Renal cortical epithelial cell (primary cell): ENCODE results near the gene KSR2. TPM values are rescaled to one million over a fixed set of nuclear protein-coding genes. Genes with fewer than 3 reads are reported as not detected.
"Not testable (repeated sequence)": the region's sequence is repeated elsewhere in the genome, so short reads cannot be mapped to it uniquely, and the experiment has no call there.

Source experiments
- DNase-seq: peaks from one replicate; pipeline ENCODE4 v3.0.0-alpha.2; 2011; ENCODE audit warnings: low read depth
- total RNA-seq: library from RNA; depleted of rRNA; stranded (reverse); fragments of >200 nt; gene quantifications from 2 replicates; pipeline ENCODE4 v1.2.3, GENCODE V29; 2014

The KSR2 gene
- total RNA-seq, 1 donor from 2014 or later, result 0.65 TPM

DNA sequence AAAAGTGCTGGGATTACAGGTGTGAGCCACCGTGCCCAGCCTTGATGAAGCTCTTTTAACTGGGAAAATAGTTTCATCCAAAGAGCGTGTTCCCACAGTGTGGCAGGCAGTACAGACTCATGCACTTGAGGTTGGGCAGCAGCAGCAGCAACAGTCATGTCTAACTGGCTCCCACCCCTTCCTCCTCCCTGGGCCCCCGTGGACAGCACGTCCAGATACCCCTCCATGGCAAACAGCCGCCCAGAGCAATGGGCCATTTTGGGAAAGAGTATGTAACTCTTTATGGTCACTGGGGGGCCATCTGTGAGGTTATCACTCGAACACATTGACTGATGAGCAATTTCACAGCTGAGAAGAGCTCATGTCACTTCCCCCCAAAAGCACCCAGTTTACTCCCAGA is 328.3 kb downstream of the KSR2 start:
- DNase-seq, result no peak

DNA sequence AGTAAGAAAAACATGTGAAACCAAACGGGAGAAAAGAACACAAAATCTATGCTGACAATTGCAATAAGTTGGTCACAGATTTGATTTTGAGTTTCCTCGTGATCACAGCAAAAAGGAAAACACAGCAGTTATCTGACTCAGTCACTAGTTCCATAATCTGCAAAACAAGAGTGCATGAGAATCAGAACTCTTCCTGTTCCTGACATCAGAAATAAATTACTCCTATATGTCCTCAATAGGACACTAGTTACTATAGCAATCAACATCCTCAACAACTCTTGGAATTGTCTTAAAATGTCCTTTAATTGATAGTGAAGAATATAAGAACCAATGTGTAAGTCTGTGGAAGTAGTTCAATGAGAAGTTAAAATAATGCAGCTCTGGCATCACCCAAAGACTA is 339.3 kb downstream of the KSR2 start:
- DNase-seq, result no peak

DNA sequence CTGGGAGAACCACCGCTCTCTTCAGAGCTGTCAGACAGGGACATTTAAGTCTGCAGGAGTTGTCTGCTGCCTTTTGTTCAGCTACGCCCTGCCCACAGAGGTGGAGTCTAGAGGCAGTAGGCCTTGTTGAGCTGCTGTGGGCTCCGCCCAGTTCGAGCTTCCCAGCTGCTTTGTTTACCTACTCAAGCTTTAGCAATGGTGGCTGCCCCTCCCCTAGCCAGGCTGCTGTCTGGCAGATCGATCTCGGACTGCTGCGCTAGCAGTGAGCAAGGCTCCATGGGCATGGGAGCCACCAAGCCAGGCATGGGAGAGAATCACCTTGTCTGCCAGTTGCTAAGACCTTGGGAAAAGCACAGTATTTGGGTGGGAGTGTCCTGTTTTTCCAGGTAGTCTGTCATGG is 340.1 kb downstream of the KSR2 start:
- not testable (repeated sequence) for DNase-seq

DNA sequence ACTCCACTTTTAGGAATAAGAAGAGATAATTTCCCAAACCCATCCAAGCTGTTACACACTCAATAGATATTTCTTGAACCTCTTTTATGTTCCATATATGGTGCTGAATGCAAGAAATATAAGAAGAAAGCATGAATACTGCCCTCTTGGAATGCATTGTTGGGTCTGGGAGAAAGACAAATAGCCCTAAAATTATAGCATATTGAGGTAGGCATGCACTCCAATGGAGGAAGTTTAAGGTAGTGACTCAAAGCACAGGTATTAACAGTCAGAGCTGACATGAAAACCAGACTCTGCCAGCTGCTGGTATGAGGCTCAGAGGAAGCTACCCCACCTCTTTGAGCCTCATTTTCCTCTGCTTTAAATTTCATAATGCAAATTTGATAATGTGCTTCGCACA is 346.0 kb downstream of the KSR2 start:
- DNase-seq, result no peak

DNA sequence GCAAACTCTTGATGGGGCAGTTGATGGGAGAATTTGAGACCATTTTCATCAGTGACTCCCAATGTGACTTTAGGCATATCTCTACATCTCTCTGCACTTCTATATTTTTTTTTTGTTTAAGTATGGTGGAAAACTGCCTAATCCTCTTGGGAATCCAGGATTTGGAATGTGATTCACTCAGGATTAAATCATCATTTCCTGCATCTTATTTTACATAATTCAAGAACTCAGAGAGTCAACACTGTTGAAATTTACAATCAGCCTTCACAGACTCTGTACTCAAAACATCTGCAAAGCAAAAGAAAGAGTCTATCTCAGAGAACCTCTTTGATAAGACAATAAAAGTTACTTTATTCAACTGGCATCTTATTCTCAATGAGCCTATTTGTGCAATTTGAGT is 346.7 kb downstream of the KSR2 start:
- no peak for DNase-seq

DNA sequence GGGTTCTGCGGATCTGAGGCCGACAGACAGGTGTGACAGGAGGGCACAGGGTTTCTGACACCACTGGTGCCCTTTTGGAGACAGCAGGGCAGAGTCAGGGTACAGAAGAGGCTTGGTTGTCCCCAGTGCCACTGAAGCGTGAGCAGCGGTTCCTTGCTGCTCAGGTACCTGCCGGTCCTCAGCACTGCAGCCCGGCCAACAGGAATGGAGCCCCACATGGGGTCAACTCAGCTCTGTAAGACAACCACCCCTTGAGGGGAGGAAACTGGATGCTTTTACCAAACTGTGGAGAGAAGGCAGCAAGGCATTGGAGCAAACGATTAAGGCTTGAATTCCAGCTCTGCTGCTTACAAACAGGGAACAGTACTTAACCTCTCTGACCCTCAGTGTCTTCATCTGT is 361.0 kb downstream of the KSR2 start:
- DNase-seq, result no peak

DNA sequence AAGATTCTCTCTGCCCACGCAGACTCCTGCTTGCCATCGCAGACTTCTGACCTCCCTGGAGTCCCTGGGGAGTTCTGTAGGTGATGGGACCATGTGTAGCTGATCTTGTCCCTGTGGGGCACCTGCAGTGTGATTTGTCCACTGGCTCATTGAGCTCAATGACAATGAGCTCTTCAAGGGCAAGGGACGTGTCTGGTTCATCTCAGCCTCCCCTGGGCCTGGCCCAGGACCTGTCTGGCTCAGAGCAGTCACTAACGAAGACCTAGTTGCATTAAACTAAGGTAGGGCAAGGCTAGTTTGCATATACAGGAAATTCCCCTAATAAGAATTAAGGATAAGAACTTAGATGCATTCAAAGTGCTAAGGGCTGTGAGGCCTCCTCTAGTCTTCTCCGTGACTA is 361.8 kb downstream of the KSR2 start:
- no peak for DNase-seq

DNA sequence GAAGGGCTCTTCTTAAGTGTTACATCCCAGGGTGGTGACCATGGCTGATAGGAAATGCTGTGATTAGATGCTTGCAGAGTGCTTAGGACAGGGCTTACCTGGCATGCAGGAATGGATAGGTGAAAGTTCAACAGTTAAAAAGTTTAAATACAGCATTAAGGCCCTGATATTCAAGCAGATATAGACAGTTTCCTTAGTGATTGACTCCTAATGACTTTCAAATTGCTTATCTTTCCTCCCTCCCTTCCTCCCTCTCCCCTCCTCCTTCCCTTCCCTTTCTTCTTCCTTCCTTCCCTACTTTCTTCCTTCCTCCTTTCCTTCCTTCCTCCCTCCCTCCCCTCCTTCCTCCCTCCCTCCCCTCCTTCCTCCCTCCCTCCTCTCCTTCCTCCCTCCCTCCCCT is 362.8 kb downstream of the KSR2 start:
- no peak for DNase-seq

DNA sequence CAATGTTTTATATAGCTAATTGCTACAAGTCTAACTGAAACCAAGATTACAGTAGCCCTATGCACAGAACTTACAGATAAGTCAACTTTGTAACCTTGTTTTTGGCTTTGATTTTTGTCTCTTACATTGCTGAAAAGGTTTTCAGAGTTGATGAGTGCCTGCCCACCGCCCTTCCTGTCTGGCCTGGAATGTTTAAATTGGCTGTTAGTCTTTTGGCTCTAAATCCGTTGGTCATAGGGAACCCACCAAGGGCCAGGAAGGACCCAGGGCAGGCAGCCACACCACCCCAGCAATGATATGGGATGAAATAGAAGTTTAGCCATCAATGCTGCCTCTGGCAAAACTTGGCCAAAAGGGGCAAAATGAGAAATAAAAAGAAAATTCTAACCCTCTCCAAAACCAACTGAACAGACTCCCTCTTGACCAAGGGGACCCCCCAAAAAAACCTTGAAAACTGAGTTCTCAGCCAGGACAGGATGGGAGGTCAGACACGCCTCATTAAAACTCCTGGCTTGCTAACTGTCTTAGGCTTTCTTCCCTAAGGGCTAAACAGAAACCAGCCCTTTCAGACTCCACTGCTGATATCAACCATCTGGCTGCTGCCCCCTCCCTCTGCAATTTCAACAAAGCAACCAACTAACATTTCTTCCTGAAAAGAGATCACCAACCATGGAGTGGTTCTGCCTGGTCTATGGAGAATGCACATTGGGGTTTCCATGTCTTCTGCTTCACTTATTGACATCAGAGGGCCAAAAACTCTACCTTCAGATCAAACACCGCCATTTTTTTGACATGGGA is 365.3 kb downstream of the KSR2 start:
- no peak for DNase-seq

DNA sequence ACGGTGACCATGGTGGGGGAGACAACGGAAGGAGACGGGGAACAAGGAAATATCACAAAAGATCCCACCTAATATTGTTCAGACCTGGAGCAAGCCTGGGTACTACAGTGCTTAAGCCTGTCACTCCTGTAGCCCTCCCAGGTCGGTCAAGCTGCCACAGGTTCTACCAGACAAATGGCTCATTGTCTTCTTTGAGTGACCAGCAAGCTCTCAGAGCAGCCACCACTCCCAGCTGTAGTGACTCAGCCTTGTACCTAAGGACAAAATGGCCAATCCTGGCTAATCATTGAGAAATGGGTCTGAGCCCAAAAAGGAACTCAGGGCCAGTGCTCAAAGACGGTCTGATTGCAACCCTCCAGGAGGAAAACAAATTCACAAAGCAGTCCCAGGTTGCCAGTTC is 368.9 kb downstream of the KSR2 start:
- DNase-seq, result peak; percentile 40

DNA sequence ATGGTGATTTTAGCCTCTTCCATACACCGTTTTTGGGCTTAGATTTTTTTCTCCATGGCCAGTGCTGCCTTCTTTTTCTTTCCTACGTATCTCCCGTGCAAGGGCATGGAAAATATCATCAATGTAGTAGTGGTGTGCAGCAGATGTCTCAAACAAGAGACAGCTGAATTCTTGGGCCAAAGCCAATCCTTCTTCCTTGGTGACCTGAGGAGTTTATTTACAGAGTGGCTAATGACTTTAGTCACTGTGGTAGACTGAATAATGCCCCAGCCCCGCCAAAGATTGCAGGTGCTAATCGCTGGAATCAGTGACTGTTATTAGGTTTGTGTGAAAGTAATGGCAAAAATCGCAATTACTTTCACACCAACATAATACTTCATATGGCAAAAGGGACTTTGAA is 371.8 kb downstream of the KSR2 start:
- DNase-seq, result peak; percentile 5

DNA sequence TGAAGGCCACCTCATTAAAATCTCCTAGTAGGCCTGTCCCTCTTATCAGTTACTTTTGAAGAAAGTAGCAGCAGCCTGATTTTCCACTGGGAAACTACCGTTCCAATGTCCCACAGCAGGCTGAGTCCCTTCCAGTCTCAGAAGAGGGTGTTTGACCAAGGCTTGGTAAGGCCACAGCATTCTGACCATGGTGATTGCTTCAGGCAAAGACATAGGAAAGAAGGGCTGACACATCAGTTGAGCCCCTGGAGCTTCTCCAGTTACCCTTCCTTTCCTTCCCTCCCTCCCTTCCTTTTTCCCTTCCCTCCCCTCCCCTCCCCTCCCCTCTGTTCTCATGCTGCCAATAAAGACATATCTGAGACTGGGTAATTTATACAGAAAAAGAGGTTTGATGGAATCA is 373.0 kb downstream of the KSR2 start:
- no peak for DNase-seq

DNA sequence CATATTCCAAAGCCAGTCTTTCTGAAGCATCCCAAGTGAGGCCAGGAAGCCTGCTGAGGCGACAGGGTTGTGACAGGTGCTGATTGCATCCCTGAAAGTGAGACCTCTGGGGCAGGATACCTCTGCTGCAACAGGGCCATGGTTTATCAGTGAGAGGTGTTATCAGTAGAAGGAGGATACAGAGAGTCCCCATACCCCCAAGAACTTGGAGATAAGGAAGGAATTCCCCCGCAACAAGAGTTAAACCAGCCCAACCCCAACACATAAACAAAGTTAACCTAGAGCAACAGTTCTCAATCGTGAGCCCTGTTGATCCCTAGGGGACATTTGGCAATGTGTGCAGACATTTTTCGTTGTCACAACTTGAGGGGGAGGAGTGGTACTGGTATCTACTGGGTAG is 374.3 kb downstream of the KSR2 start:
- DNase-seq, result no peak

DNA sequence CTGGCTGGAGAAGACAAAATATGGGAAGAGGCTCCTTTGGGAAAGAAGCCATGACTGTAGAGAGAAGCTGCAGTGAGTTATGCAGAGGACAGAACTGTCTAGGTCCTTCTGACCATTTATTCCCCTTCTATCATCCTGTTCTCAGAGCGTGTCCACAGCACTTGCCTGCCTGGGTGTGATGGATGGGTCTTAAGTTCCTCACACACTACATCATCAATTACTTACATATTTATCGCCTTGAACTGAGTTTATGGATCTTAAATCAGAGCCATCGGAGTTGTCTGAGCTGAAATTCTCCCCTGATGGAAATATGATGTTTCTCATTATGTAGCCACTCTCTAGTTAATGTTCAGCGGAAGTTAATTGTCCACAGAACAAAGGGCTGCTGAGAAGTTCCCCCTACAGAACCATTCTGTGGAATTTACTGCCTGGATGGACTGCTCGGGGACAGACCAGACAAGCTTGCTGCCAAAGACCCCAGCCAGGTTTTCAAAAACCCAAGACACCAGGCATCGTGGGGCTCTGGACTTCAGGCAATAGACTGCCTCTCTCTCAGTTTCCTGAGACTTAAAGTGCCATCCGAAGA is 374.9 kb downstream of the KSR2 start:
- peak; percentile 29 for DNase-seq

DNA sequence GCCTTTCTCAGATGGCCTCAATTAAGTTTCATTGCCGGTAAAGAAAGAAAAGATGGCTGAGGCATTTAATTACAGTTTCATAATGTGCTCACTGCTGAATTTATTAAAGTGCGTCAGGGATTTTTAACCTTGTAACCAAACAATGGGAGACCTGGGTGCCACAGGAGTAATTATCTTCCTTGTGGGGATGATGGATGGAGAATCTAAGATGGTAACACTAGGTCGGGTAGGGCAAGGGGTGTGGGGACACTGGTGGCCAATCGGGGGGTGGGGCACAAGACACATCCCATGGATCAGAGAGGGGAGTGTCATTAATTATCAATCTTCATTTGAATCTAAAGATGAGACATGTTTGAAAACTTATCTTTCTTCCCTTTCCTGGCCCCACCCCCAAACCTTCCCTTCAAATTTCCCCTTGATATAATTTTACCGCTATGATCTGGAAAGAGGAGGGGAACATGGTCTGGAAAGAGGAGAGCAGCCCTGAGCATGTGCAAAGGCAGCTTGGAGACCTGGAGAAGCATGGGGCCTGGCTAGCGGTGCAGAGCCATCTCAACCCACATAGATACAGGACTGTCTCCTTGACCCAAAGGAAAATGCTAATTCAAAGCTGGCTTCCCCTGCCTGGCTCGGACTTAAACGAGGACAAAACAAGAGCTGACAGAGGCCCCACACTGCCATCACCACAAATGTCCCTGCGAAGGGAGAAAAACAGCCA is 376.0 kb downstream of the KSR2 start:
- no peak for DNase-seq

DNA sequence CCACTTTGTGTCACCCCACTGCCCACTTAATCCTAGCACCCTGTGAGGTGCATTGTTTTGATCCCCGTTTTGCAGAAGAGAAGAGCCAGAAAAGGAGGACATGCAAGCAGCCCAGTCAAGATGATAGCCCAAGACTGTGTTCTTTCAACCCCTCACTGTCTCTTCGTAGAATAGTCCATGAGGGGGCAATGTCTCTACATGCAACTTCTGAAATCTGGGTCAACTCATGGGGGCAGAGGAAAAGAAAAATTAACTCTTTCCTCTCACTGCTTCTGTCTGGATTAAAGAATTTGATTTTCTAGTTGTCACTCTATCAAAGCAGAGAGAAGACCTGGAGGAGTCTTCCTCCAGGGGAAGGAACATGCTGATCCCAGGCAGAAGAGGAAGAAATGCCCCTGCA is 377.8 kb downstream of the KSR2 start:
- no peak for DNase-seq

DNA sequence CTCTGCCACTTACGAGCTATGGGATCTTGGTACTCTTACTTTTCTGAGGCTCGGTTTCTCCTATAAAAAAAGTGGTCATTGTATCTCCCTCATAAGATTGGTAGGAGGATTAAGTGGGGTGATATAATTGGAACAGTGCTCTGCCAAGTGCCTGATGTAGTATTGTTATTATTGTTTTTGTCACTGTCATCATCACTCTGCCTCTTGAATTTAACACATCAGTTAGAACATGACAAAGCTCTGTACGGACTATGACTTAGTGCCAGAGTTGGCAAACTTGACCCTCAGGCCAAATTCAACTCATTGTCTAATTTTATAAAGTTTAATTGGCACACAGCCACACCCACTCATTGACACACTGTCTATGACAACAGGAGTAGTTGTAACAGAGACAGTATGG is 378.4 kb downstream of the KSR2 start:
- no peak for DNase-seq

DNA sequence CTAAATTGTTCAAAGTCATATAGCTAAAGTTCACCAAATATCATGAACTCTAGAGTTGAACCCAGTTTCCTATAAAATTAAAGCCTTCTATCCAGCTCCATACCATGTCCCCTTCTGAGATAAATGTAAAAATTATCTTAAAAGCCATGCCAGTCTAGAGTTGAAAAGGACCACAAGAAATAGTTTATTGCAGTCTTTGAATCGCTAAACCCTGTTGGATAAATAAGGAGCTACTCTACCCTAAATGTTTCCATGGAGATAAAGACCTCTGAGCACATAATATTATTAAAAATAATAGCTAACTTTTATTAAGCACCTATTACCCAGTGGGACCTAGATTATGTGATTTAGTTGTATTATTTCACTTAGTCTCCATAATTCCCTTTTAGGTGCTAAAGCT is 379.8 kb downstream of the KSR2 start:
- DNase-seq, result no peak

DNA sequence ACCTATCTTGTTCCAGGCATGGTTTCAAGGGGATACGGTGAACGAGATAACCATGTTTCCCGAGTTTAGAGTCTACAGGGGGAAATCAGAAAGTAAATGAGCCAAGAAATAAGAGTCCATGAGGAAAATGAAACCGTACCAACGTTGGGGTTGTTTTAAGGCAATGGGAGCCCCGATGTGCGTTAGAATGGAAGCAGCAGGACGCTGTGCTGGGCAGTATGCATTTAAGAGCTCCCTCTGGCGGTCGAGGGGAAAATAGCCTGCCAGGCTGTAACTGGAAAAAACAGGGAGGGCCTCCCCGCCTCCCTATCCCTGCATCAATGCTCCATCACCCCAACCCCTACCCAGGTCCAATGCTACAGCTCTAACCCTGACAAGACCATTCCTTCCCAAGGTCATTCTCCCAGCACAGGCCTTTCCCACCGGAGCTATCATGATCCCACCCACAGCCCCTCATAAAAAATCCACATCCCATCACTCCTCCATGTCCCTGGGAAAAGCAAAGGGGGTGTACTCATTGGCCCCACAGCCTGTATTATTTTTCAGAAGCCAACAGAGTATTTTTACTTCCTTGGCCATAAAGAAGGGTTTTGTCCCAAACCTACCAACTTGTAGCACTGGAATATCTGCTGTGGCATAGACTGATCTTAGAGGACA is 381.0 kb downstream of the KSR2 start:
- DNase-seq, result peak; percentile 37

DNA sequence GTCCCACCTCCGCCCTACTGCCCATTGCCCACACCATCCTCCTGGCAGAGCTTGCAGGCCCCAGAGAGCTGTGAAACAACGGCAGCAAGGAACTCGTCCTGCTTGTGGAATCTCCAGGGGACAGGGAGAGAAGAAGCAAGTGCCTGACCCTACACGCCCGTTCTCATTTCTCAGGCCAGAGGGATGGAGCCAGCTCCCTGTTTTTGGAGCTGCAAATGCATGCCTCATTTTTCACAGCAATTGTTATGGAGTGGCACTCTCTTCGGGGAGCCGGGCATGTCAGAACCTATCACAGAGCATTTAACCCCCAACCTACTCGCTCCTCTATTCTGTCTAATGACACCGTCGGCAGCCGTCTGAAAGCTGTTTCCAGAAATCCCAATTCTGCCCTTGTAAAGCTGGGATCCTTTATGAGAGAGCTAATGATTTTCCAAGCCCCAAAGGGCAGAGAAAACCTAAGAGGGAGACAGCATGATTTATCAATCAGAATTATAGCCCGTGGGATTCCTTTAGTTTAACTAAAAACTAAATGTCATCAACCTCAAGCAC is 385.0 kb downstream of the KSR2 start:
- no peak for DNase-seq

DNA sequence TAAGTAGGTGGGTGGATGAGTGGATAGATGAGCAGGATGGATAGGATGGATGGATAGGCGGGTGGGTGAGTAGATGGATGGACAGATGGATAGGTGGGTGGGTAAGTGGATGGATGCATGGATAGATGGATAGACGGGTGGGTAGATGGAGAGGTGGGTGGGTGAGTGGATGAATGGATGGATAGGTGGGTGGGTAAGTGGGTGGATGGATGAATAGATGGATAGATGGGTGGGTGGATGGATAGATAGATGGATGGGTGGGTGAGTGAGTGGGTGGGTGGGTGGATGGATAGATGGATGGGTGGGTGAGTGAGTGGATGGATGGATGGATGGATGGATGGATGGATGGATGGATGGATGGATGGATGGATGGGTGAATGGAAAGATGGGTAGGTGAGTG is 385.7 kb downstream of the KSR2 start:
- no peak for DNase-seq

DNA sequence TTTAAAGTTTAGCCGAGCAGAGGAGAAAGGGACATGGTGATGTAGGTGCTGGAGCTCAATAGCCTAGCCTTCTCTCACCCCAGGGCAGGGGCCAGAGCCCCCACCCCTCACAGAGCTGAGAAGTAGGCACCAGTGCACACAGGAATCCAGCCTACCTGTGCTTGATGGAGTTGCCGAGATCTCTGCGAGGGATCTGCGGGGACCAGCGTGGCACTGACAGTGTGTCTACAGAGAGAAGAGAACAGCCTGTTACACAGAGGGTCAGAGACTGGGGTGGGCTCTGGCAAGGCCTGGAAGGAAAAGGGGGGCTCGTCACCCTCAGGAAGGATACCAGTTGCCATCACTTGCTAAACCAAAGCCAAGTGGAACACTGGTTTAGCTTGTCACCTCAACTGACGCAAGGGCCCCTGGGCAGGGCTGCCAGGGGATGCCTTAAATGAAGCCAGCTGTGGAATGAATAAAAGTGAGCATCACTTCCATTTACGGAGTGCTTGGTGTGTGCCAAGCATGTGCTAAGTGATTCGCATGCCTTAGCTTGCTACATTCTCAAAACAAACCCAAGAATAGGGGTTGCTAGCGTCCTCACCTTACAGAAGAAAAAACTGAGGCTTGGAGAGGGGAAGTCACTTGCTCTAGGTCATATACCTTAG is 386.5 kb downstream of the KSR2 start:
- DNase-seq, result no peak
